H9 (cell line): ENCODE results near the gene TST. TPM values are rescaled to one million over a fixed set of nuclear protein-coding genes. Genes with fewer than 3 reads are reported as not detected.

ENCODE experiments used
- DNase-seq: peaks from one replicate; pipeline ENCODE4 v3.0.0-alpha.2; 2017
- H2AFZ ChIP-seq: one replicate; pipeline ENCODE4 v1.6.1; 2013; ENCODE audit warnings: mild to moderate bottlenecking, low read length, control low read depth, moderate library complexity
- H2AK5ac ChIP-seq: 2 replicates; pipeline ENCODE4 v1.6.1; 2013; ENCODE audit warnings: low read length, control low read depth, mixed read lengths; ENCODE audit not compliant: insufficient read length
- H2BK120ac ChIP-seq: one replicate; pipeline ENCODE4 v1.6.1; 2013; ENCODE audit warnings: low read depth, mild to moderate bottlenecking, low read length, control low read depth, inconsistent platforms; ENCODE audit not compliant: poor library complexity, severe bottlenecking
- H2BK12ac ChIP-seq: 2 replicates; pipeline ENCODE4 v1.6.1; 2013; ENCODE audit warnings: low read length, control low read depth, mixed read lengths, low read depth; ENCODE audit not compliant: insufficient read length
- H2BK15ac ChIP-seq: 2 replicates; pipeline ENCODE4 v1.6.1; 2013; ENCODE audit warnings: low read depth, low read length, control low read depth
- H2BK20ac ChIP-seq: one replicate; pipeline ENCODE4 v1.6.1; 2013; ENCODE audit warnings: low read depth, mild to moderate bottlenecking, low read length, control low read depth, inconsistent platforms; ENCODE audit not compliant: poor library complexity, severe bottlenecking
- H2BK5ac ChIP-seq: 2 replicates; pipeline ENCODE4 v1.6.1; 2013; ENCODE audit warnings: low read length, control low read depth, mixed read lengths; ENCODE audit not compliant: insufficient read length
- H3K14ac ChIP-seq: 2 replicates; pipeline ENCODE4 v1.6.1; 2013; ENCODE audit warnings: low read length, control low read depth; ENCODE audit not compliant: insufficient read depth
- H3K18ac ChIP-seq: 2 replicates; pipeline ENCODE4 v1.6.1; 2013; ENCODE audit warnings: low read depth, mild to moderate bottlenecking, mixed read lengths, low read length, control low read depth; ENCODE audit not compliant: insufficient read length
- H3K23ac ChIP-seq: 2 replicates; pipeline ENCODE4 v1.6.1; 2013; ENCODE audit warnings: low read length, control low read depth, mixed read lengths, low read depth; ENCODE audit not compliant: insufficient read length
- H3K23me2 ChIP-seq: 2 replicates; pipeline ENCODE4 v1.6.1; 2013; ENCODE audit warnings: low read depth, mild to moderate bottlenecking, mixed read lengths, low read length, control low read depth; ENCODE audit not compliant: insufficient read length, poor library complexity, severe bottlenecking
- H3K27ac ChIP-seq: 2 replicates; pipeline ENCODE4 v1.5.1; 2013; ENCODE audit warnings: low read length, control low read depth, mixed read lengths, low read depth; ENCODE audit not compliant: insufficient read length
- H3K27me3 ChIP-seq: 2 replicates; pipeline ENCODE4 v1.6.1; 2013; ENCODE audit warnings: low read length, control low read depth, inconsistent platforms; ENCODE audit not compliant: insufficient read depth
- H3K4ac ChIP-seq: 2 replicates; pipeline ENCODE4 v1.6.1; 2013; ENCODE audit warnings: low read depth, mild to moderate bottlenecking, control low read depth, inconsistent platforms, low read length, moderate library complexity
- H3K4me1 ChIP-seq: 2 replicates; pipeline ENCODE4 v1.6.1; 2013; ENCODE audit warnings: low read length, control low read depth, inconsistent platforms; ENCODE audit not compliant: insufficient read depth
- H3K4me2 ChIP-seq: 2 replicates; pipeline ENCODE4 v1.6.1; 2013; ENCODE audit warnings: low read length, control low read depth, mixed read lengths; ENCODE audit not compliant: insufficient read length, insufficient read depth
- H3K56ac ChIP-seq: 2 replicates; pipeline ENCODE4 v1.6.1; 2013; ENCODE audit warnings: low read depth, mild to moderate bottlenecking, mixed read lengths, low read length, control low read depth; ENCODE audit not compliant: insufficient read length
- H3K79me1 ChIP-seq: 2 replicates; pipeline ENCODE4 v1.6.1; 2013; ENCODE audit warnings: low read depth, mild to moderate bottlenecking, moderate library complexity, low read length, control low read depth, inconsistent platforms; ENCODE audit not compliant: insufficient read depth, poor library complexity, severe bottlenecking
- H3K79me2 ChIP-seq: 2 replicates; pipeline ENCODE4 v1.6.1; 2013; ENCODE audit warnings: low read length, control low read depth, inconsistent platforms; ENCODE audit not compliant: insufficient read depth
- H3K9ac ChIP-seq: 2 replicates; pipeline ENCODE4 v1.6.1; 2013; ENCODE audit warnings: low read length, control low read depth, mixed read lengths; ENCODE audit not compliant: insufficient read length; ENCODE audit errors: extremely low read depth
- H3K9me3 ChIP-seq: one replicate; pipeline ENCODE4 v1.6.1; 2013; ENCODE audit warnings: low read depth, low read length, inconsistent platforms; ENCODE audit not compliant: control insufficient read depth
- H3T11ph ChIP-seq: one replicate; pipeline ENCODE4 v1.6.1; 2013; ENCODE audit warnings: mild to moderate bottlenecking, low read length, control low read depth, inconsistent platforms
- H4K20me1 ChIP-seq: one replicate; pipeline ENCODE4 v1.6.1; 2013; ENCODE audit not compliant: control insufficient read depth, insufficient read length, insufficient read depth
- H4K5ac ChIP-seq: 2 replicates; pipeline ENCODE4 v1.6.1; 2013; ENCODE audit warnings: low read depth, mild to moderate bottlenecking, mixed read lengths, low read length, control low read depth; ENCODE audit not compliant: insufficient read length
- H4K8ac ChIP-seq: replicated peaks from 2 replicates; pipeline ENCODE4 v1.6.1; 2013; ENCODE audit warnings: low read length, control low read depth, mixed read lengths, low read depth; ENCODE audit not compliant: insufficient read length
- H4K91ac ChIP-seq: 2 replicates; pipeline ENCODE4 v1.6.1; 2013; ENCODE audit warnings: low read depth, mild to moderate bottlenecking, moderate library complexity, mixed read lengths, low read length, control low read depth; ENCODE audit not compliant: insufficient read length
- H3K27ac Mint-ChIP-seq, 3 experiments: 2 replicates in 2 of 3; 3 replicates in 1 of 3; pipeline ENCODE4 v1.8.0; 2020 to 2021; ENCODE audit warnings: mixed read lengths in 3 of 3, mild to moderate bottlenecking in 1 of 3, moderate library complexity in 1 of 3
- H3K27me3 Mint-ChIP-seq: 2 replicates; pipeline ENCODE4 v1.8.0; 2021; ENCODE audit warnings: low read depth, mild to moderate bottlenecking, moderate library complexity, mixed read lengths
- H3K36me3 Mint-ChIP-seq, 3 experiments: 2 replicates in 2 of 3; 3 replicates in 1 of 3; pipeline ENCODE4 v1.8.0; 2020 to 2021; ENCODE audit warnings: low read depth in 3 of 3, mixed read lengths in 3 of 3; ENCODE audit not compliant: insufficient read depth in 1 of 3
- H3K4me1 Mint-ChIP-seq, 2 experiments: 2 replicates each; pipeline ENCODE4 v1.8.0; 2020; ENCODE audit warnings: mixed read lengths in 2 of 2
- H3K4me3 Mint-ChIP-seq, 2 experiments: 2 replicates in 1 of 2; 3 replicates in 1 of 2; pipeline ENCODE4 v1.8.0; 2020 to 2021; ENCODE audit warnings: mild to moderate bottlenecking in 2 of 2, mixed read lengths in 2 of 2, moderate library complexity in 1 of 2
- H3K9me3 Mint-ChIP-seq, 2 experiments: 2 replicates in 1 of 2; 3 replicates in 1 of 2; pipeline ENCODE4 v1.8.0; 2020; ENCODE audit warnings: mild to moderate bottlenecking in 2 of 2, mixed read lengths in 2 of 2, moderate library complexity in 1 of 2
- CTCF ChIP-seq: fragments of 200-600 bp; sonication (generic); conservative IDR thresholded peaks from 3 replicates; pipeline ENCODE4 v1.8.0; 2021; ENCODE audit warnings: antibody characterized with exemption, mild to moderate bottlenecking
- WGBS: extraction: QIAGEN DNeasy Blood & Tissue Kit; methylation state at CpG from one replicate; pipeline ENCODE4 v1.1.7; 2013; ENCODE audit warnings: missing lambda C conversion rate, low lambda C conversion rate, mixed read lengths; ENCODE audit not compliant: insufficient read length; ENCODE audit errors: extremely low coverage; 5-methylcytosine and 5-hydroxymethylcytosine counted together
- total RNA-seq: library from RNA; stranded (reverse); gene quantifications from 2 replicates; pipeline ENCODE4 v1.2.1, GENCODE V29; 2021

Gene TST
- total RNA-seq, 1 experiment from 2014 or later, result 31.9 TPM

DNA sequence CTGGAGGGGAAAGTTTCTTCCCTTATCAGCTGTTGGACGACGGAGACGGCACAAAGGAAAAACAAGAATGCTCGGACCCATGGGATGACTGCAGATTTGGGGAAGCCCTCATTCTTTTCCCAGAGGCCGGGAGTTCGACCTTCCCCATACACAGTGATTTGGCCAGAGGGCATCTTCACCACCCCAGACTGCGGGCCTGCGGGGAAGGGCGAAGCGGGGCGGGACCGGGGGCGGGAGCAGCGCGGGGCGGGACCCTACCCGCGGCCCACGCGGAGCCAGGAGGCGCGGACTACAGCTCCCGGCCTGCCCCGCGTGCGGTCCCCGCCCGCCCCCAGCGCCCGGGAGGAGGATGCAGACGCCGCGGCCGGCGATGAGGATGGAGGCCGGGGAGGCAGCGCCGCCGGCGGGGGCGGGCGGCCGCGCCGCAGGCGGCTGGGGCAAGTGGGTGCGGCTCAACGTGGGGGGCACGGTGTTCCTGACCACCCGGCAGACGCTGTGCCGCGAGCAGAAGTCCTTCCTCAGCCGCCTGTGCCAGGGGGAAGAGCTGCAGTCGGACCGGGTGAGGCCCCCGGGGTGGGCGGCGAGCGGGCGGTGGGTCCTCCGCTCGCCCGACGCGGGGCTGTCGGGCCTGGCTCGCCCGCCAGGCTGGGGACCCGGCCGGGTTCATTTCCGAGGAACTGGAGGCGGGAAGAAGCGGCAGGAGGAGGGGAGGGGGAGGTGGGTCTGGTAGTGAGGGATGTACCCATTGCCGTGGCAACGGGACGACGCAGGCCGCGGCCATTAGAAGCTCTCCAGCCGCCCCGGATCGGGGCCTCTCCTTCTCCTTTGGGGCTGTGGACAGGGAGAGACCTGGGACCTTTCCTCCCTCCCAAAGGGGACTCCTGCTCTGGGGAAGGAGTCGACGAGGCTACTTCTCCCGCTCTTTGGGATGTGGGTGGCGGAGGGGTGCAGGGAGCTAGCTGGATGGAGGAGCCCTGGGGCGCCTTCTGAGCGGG is 32.4 kb upstream of the TST start, which contains the start of gene KCTD17:
KCTD17 (plus strand) TSS at position 352 of the 995 bp plus-strand sequence; CDS start at position 371, 19 bp downstream.
- H3K36me3 Mint-ChIP-seq, result peaks cover 4 to 26% (median 4%) of the 10 kb centered on the region in 3 experiments; a peak in 6 of 7 replicates
- Histone ChIP-seq H3K18ac (no peak within 1 kb of the TSS), H3K23me2 (peaks cover 5% of the 10 kb centered on the region), H3K23ac (no peak within 1 kb of the TSS), H2BK20ac (no peak within 1 kb of the TSS), H3K4ac (no peak within 1 kb of the TSS), H2BK5ac (no peak within 1 kb of the TSS), H2AK5ac (no peak within 1 kb of the TSS), H4K20me1 (no peaks in the 10 kb centered on the region), H3K4me1 (no peaks in the 10 kb centered on the region), H3K79me2 (no peaks in the 10 kb centered on the region), H3K4me2 (peak within 1 kb of the TSS; percentile 25), H2BK120ac (no peak within 1 kb of the TSS), H3K9me3 (no peaks in the 10 kb centered on the region), H3K9ac (no peak within 1 kb of the TSS), H4K5ac (no peak within 1 kb of the TSS), H2AFZ (no peak within 1 kb of the TSS), H3K27me3 (no peaks in the 10 kb centered on the region), H3K56ac (no peak within 1 kb of the TSS), H3K27ac (no peak within 1 kb of the TSS), H3K79me1 (no peaks in the 10 kb centered on the region), H2BK12ac (no peak within 1 kb of the TSS), H2BK15ac (no peak within 1 kb of the TSS), H3T11ph (no peak within 1 kb of the TSS), H4K91ac (no peak within 1 kb of the TSS), H3K14ac (peak within 1 kb of the TSS; percentile 85), H4K8ac (no peak within 1 kb of the TSS)
- peak within 1 kb of the TSS in 1 of 3 experiments; percentile 76; a peak in 1 of 7 replicates for H3K27ac Mint-ChIP-seq
- peak within 1 kb of the TSS; percentile 71 to 84 for H3K4me3 Mint-ChIP-seq
- H3K27me3 Mint-ChIP-seq, result peaks cover 18% of the 10 kb centered on the region
- no CpG with 5 or more reads among the region's 89 CpGs for WGBS
- no peak for TF ChIP-seq CTCF
- no peaks in the 10 kb centered on the region; a peak in 1 of 5 replicates for H3K9me3 Mint-ChIP-seq
- peaks cover 4 to 12% of the 10 kb centered on the region in 2 experiments for H3K4me1 Mint-ChIP-seq
- DNase-seq, result peak; percentile 60
